GM12874 (cell line): ENCODE measurements around the gene CAMKMT.

Experiments
- TF ChIP-seq, protein P1 (sequence below): IDR thresholded peaks from 2 replicates; pipeline ENCODE4 v1.5.1; 2011; ENCODE audit warnings: low read depth, mild to moderate bottlenecking, control low read depth, low read length, moderate library complexity; ENCODE audit not compliant: insufficient read depth

Gene CAMKMT

DNA sequence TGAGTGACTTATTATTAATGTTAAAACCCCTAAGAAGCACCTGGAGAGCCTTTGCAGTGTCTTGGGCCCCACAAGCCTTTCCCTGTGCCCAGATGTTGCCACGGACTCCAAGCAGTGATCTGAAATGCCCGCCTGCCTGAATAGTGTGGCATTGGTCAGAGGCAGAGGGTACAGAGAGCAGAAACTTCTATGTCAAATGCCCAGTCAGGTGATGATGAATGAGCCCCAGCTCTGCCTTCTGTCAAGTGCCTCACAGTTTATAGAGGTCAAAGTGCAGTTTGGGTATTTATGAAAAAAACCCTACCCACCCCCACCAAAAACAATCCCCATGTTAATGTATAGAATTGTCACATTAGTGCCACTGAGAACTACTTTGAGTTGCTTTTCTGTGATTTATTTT, 409.8 kb downstream of the CAMKMT start:
- TF ChIP-seq, protein P1, sequence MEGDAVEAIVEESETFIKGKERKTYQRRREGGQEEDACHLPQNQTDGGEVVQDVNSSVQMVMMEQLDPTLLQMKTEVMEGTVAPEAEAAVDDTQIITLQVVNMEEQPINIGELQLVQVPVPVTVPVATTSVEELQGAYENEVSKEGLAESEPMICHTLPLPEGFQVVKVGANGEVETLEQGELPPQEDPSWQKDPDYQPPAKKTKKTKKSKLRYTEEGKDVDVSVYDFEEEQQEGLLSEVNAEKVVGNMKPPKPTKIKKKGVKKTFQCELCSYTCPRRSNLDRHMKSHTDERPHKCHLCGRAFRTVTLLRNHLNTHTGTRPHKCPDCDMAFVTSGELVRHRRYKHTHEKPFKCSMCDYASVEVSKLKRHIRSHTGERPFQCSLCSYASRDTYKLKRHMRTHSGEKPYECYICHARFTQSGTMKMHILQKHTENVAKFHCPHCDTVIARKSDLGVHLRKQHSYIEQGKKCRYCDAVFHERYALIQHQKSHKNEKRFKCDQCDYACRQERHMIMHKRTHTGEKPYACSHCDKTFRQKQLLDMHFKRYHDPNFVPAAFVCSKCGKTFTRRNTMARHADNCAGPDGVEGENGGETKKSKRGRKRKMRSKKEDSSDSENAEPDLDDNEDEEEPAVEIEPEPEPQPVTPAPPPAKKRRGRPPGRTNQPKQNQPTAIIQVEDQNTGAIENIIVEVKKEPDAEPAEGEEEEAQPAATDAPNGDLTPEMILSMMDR: no peak

DNA sequence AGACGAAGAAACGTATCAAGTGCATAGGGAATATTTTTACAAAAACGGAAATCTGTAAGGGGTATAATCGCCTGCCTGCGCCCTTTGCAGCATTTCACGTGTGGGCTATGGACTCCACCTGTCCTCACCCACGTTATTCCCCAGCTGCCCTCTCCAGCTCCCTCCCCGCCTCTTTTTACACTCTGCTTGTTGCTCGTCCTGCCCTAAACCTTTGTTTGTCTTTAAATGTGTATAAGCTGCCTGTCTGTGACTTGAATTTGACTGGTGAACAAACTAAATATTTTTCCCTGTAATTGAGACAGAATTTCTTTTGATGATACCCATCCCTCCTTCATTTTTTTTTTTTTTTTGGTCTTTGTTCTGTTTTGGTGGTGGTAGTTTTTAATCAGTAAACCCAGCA, 410.4 kb downstream of the CAMKMT start:
- TF ChIP-seq, protein P1: no peak

DNA sequence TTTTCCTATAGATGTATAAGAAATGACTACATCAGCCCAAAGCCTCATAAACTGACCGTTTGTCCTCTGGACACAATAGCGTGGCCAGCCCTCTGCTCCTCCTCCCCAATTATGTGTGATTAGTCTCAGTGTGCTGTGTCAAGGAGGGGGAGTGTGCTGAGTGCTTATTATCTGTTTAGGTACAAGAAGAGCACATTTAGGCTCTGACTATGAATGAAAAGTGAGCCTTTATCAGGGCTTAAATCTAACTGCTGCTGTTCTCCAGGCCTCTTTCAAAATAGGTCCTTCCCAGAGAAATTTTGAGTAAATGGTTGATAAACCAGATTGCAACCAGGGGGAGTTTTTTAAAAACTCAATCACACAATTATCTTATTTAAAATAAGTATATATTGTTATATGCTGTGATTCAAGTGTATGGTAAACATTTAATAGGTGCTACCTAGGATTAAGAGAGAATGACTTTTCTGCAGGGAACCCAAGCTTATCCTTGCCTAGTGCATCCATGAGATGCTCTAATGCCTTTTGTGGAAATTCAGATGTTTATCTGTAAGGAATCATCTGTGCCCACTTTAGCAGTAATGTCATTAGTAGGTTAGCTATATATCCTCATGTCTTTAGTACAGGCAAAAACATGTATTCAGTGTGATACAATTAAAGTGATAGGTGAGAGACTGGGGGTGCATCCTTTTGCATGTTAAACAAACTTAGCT, 411.1 kb downstream of the CAMKMT start:
- TF ChIP-seq, protein P1: no peak

DNA sequence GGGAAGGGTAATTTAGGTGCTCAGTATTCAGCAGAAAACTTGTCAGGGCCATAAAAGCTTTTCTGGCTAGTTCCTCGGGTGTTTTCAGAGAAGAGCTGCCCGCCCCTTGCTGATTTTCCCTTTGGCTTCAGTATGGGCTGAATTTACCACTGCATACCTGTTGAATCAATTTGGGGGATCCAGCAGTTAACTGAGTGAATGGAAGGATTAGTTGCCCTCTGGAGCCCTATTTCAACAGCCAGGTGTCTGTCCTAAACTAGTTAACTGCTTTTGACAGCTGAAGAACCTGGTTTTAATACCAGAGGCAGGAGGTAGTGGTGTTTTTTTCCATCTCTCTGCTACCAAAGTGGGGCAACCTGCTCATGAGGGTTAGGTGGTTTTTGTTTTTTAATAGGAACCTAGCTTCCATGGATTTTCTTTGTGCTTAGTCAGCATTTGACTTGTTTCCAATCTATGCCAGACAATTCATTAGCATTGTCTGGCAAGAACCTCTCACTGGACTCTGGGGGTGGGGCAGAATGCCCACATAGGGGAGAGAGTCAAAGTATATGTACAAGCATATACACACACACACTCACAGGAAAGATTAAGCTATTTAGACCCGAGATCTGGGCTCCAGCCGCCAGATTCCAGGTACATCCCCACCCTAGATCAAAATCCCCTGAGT, 413.2 kb downstream of the CAMKMT start:
- TF ChIP-seq, protein P1: no peak

DNA sequence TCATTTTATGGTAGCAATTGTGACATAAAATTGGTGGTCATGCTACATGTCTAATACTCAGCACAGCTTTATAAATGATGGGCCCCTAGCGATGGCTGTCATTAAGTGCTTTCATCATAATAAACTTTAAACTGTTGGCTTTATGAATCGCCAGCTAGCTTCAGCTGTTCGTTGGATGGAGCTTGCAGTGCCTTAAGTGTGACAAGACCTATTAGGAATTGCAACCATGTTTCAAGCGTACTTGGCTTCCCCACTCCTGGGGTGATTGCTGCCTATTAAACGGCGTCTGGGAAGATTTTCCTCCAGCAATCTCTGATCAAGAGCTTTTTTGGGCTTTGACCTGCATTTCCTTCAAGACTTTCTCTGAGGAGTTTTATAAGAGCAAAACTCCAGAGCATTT, 415.3 kb downstream of the CAMKMT start:
- TF ChIP-seq, protein P1: no peak

DNA sequence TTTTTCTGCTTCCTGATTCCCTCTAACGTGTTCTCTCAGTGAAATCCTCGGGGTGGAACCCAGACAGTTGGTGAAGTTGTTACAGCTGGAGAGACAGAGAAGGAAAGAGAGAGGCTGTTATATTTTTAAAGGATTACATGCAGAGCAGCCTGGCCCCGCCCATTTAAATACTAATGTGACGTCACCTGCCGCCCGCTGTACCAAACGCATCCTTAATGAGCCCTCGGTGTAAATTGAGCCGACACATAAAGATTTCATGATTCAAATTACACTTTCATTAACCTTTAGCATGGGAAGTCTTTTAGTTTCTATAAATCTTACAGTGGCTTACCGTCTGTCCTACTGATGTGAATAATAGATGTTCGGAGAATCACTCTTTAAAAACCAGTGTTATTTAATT, 415.8 kb downstream of the CAMKMT start:
- TF ChIP-seq, protein P1: no peak

DNA sequence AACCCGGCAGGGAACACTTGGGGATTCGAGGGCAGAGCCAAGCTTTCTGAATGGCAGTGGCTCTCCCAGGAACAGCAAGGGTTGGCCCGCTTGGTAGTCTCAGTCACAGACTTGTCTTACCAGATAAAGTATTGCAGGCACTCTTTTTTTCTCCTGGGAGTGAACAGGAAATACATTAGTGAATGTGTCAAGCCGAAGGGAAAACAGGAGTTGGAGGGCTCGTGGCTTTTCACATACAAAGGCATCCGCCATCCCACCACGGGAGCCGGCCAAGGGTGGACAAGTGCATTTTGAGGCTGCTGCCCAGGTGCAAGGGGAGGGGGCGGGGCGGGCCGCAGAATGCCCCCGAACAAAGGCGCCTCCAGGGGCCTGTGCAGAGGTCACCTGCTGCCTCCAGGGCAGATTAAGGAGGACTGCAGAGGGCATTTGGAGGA, 416.5 kb downstream of the CAMKMT start:
- TF ChIP-seq, protein P1: no peak
